ENCODE data around the gene MRPS2. TPM values are rescaled to one million over a fixed set of nuclear protein-coding genes. Genes with fewer than 3 reads are reported as not detected.
A peak's percentile ranks its signal among the peaks of the same experiment; 100 is the strongest.

The MRPS2 gene
- total and polyA plus RNA-seq, 10 donors = 19.2 to 40.6 (median 30.5) TPM

- H3K36me3 ChIP-seq = peaks cover 0 to 28% (median 19%) of the 10 kb centered on the region in 6 donors
- peaks cover 0 to 32% (median 21%) of the 10 kb centered on the region in 6 donors for H3K4me1 ChIP-seq
- DNase-seq = no peak
- intact Hi-C loops (cut with DNase I; ENCODE audit: low total_unique reads) = no loop called here
- peaks cover 0 to 46% (median 4%) of the 10 kb centered on the region in 7 donors for H3K27me3 ChIP-seq (replicated peaks in 1 of 7)
- no peaks in the 10 kb centered on the region for H3K9me3 ChIP-seq
- TF ChIP-seq POLR2AphosphoS5 (IDR thresholded peaks at IDR 0.05) (no peak), CTCF (IDR thresholded peaks at IDR 0.05 in 8 of 11, conservative IDR thresholded peaks at IDR 0.05 in 3 of 11) (no peak), POLR2A (IDR thresholded peaks at IDR 0.05) (no peak)
- 34 to 38% (median 35%) methylated on average over 10 to 11 of the region's 11 CpGs for WGBS, 5 donors
- peak overlapping the region; percentile 51 to 82 (median 70) for H3K4me3 ChIP-seq
- peak overlapping the region in 3 of 8 donors; percentile 54 to 80 (median 69) for H3K27ac ChIP-seq
Measured at GRCh38 chr9:135480940-135481310, 19.6 kb upstream of the MRPS2 start.

GRCh38 chr9:135482015-135482754 lies 18.3 kb upstream of the MRPS2 start:
- H3K27ac ChIP-seq = no peak overlapping the region
- no peak for DNase-seq
- TF ChIP-seq POLR2AphosphoS5 (IDR thresholded peaks at IDR 0.05) = no peak
- no peak for TF ChIP-seq CTCF (IDR thresholded peaks at IDR 0.05 in 8 of 11, conservative IDR thresholded peaks at IDR 0.05 in 3 of 11)
- TF ChIP-seq POLR2A (IDR thresholded peaks at IDR 0.05) = no peak
- H3K27me3 ChIP-seq (replicated peaks in 1 of 7) = peaks cover 0 to 46% (median 4%) of the 10 kb centered on the region in 7 donors
- H3K4me1 ChIP-seq = peaks cover 0 to 32% (median 21%) of the 10 kb centered on the region in 6 donors
- intact Hi-C loops (cut with DNase I; ENCODE audit: low total_unique reads) = no loop called here
- H3K4me3 ChIP-seq = no peak overlapping the region
- H3K36me3 ChIP-seq = peaks cover 0 to 41% (median 27%) of the 10 kb centered on the region in 6 donors
- WGBS, 5 donors = 70 to 78% (median 72%) methylated on average over 8 of the region's 8 CpGs
- no peaks in the 10 kb centered on the region for H3K9me3 ChIP-seq

GRCh38 chr9:135484460-135485277 lies 15.8 kb upstream of the MRPS2 start:
- no peak for TF ChIP-seq POLR2A (IDR thresholded peaks at IDR 0.05)
- TF ChIP-seq POLR2AphosphoS5 (IDR thresholded peaks at IDR 0.05) = no peak
- TF ChIP-seq CTCF (IDR thresholded peaks at IDR 0.05 in 8 of 11, conservative IDR thresholded peaks at IDR 0.05 in 3 of 11) = no peak
- Histone ChIP-seq H3K27me3 (replicated peaks in 1 of 7) (peaks cover 0 to 33% (median 4%) of the 10 kb centered on the region in 7 donors), H3K36me3 (peaks cover 0 to 63% (median 33%) of the 10 kb centered on the region in 6 donors), H3K9me3 (no peaks in the 10 kb centered on the region), H3K4me3 (no peak overlapping the region), H3K4me1 (peaks cover 0 to 22% (median 13%) of the 10 kb centered on the region in 6 donors), H3K27ac (no peak overlapping the region)
- intact Hi-C loops (cut with DNase I; ENCODE audit: low total_unique reads) = no loop called here
- DNase-seq = no peak
- WGBS, 5 donors = 95 to 97% (median 96%) methylated on average over 38 to 47 of the region's 47 CpGs

GRCh38 chr9:135485385-135485784 lies 15.1 kb upstream of the MRPS2 start:
- 95 to 96% (median 95%) methylated on average over 22 to 25 of the region's 25 CpGs for WGBS, 5 donors
- TF ChIP-seq POLR2A (IDR thresholded peaks at IDR 0.05) (no peak), POLR2AphosphoS5 (IDR thresholded peaks at IDR 0.05) (no peak), CTCF (IDR thresholded peaks at IDR 0.05 in 8 of 11, conservative IDR thresholded peaks at IDR 0.05 in 3 of 11) (no peak)
- no peak overlapping the region for H3K4me3 ChIP-seq
- peaks cover 0 to 63% (median 33%) of the 10 kb centered on the region in 6 donors for H3K36me3 ChIP-seq
- no peaks in the 10 kb centered on the region for H3K9me3 ChIP-seq
- DNase-seq = no peak
- intact Hi-C loops (cut with DNase I; ENCODE audit: low total_unique reads) = no loop called here
- peaks cover 0 to 28% (median 2%) of the 10 kb centered on the region in 7 donors for H3K27me3 ChIP-seq (replicated peaks in 1 of 7)
- H3K27ac ChIP-seq = no peak overlapping the region
- peaks cover 0 to 19% (median 10%) of the 10 kb centered on the region in 6 donors for H3K4me1 ChIP-seq

All from spleen (tissue), 11 donors.